PC-3 (cell line): ENCODE results near the gene ESYT1. TPM values are rescaled to one million over a fixed set of nuclear protein-coding genes. Genes with fewer than 3 reads are reported as not detected.

Source experiments
- ATAC-seq: fragments of 200-7000 bp; cut with Tn5 transposase; 2 replicates; pipeline ENCODE4 v1.9.1; 2020; ENCODE audit warnings: mild to moderate bottlenecking, moderate library complexity
- BruUV-seq: library from RNA; stranded (reverse); fragments of 400-500 nt; replicated peaks from 2 replicates; lab custom pipeline; 2021; lab: Mats Ljungman, UMichigan
- CTCF ChIA-PET: fragments of 300-600 bp; sonication (Branson Sonifier 250); formaldehyde crosslinking; loops from one replicate; lab custom pipeline; 2022; ENCODE audit warnings: antibody characterized with exemption; lab: Charles Lee
- POLR2A ChIA-PET: fragments of 300-600 bp; sonication (Branson Sonifier 250); formaldehyde crosslinking; loops from one replicate; lab custom pipeline; 2022; ENCODE audit warnings: antibody characterized with exemption; ENCODE audit not compliant: unreplicated experiment; lab: Charles Lee
- DNase-seq: peaks from one replicate; pipeline ENCODE4 v3.0.0-alpha.2; 2015
- H2AFZ ChIP-seq: fragments of 300-600 bp; sonication (generic); 2 replicates; pipeline ENCODE4 v1.6.0; 2016; ENCODE audit warnings: antibody characterized with exemption, low read length
- H3F3A ChIP-seq: fragments of 300-600 bp; sonication (generic); one replicate; pipeline ENCODE4 v1.6.0; 2017; ENCODE audit warnings: antibody characterized with exemption, low read length, control low read depth, mild to moderate bottlenecking; ENCODE audit not compliant: unreplicated experiment
- H3K27ac ChIP-seq: fragments of 300-600 bp; sonication (generic); 2 replicates; pipeline ENCODE4 v1.5.1; 2016; ENCODE audit warnings: mild to moderate bottlenecking, low read length
- H3K27me3 ChIP-seq: fragments of 300-600 bp; sonication (generic); 2 replicates; pipeline ENCODE4 v1.6.1; 2016; ENCODE audit warnings: low read length, mixed read lengths
- H3K36me3 ChIP-seq: fragments of 300-600 bp; sonication (generic); 2 replicates; pipeline ENCODE4 v1.6.1; 2016; ENCODE audit warnings: low read depth, mixed run types, low read length, mixed read lengths
- H3K4me1 ChIP-seq: fragments of 300-600 bp; sonication (generic); 2 replicates; pipeline ENCODE4 v1.5.1; 2016; ENCODE audit warnings: low read length; ENCODE audit not compliant: insufficient read depth
- H3K4me2 ChIP-seq: fragments of 300-600 bp; sonication (generic); 2 replicates; pipeline ENCODE4 v1.6.0; 2016; ENCODE audit warnings: low read length
- H3K4me3 ChIP-seq: fragments of 300-600 bp; sonication (generic); 2 replicates; pipeline ENCODE4 v1.5.1; 2016; ENCODE audit warnings: mild to moderate bottlenecking, low read length, mixed read lengths
- H3K79me2 ChIP-seq: fragments of 300-600 bp; sonication (generic); 2 replicates; pipeline ENCODE4 v1.6.1; 2017; ENCODE audit warnings: low read length, mixed read lengths
- H3K9ac ChIP-seq: fragments of 300-600 bp; sonication (generic); 2 replicates; pipeline ENCODE4 v1.6.0; 2016; ENCODE audit warnings: mild to moderate bottlenecking, low read length
- H3K9me2 ChIP-seq: fragments of 300-600 bp; sonication (generic); replicated peaks from 2 replicates; pipeline ENCODE4 v1.6.1; 2016; ENCODE audit warnings: mixed run types, low read length, mixed read lengths
- H3K9me3 ChIP-seq: fragments of 300-600 bp; sonication (generic); 2 replicates; pipeline ENCODE4 v1.6.1; 2016; ENCODE audit warnings: low read length, mixed read lengths
- H4K20me1 ChIP-seq: fragments of 300-600 bp; sonication (generic); 2 replicates; pipeline ENCODE4 v1.6.1; 2016; ENCODE audit warnings: low read length, mixed read lengths
- CTCF ChIP-seq: fragments of 300-600 bp; sonication (generic); conservative IDR thresholded peaks from 2 replicates; pipeline ENCODE4 v1.5.1; 2017; ENCODE audit warnings: antibody characterized with exemption, low read depth, mild to moderate bottlenecking, low read length
- EZH2 ChIP-seq: fragments of 300-600 bp; sonication (generic); IDR thresholded peaks from one replicate; pipeline ENCODE4 v1.6.1; 2017; ENCODE audit warnings: antibody characterized with exemption, mild to moderate bottlenecking, low read length; ENCODE audit not compliant: unreplicated experiment
- EZH2phosphoT487 ChIP-seq: fragments of 300-600 bp; sonication (generic); IDR thresholded peaks from 2 replicates; pipeline ENCODE4 v1.6.1; 2018; ENCODE audit warnings: mild to moderate bottlenecking, antibody characterized with exemption, low read length, borderline replicate concordance
- intact Hi-C: fragments of 100-400 bp; cut with micrococcal nuclease; formaldehyde crosslinking; loops from 2 replicates; pipeline ENCODE4 v1.9.0; 2023
- total RNA-seq: library from RNA; depleted of rRNA; stranded (reverse); fragments of >200 nt; gene quantifications from 2 replicates; pipeline ENCODE4 v1.2.3, GENCODE V29; 2014

Gene ESYT1
- total RNA-seq, 1 experiment from 2014 or later, result 120 TPM

- ChIA-PET CTCF (no interaction called here), POLR2A (no interaction called here)
- Histone ChIP-seq H3K9me3 (no peaks in the 10 kb centered on the region), H3K79me2 (peaks cover 5% of the 10 kb centered on the region), H4K20me1 (no peaks in the 10 kb centered on the region), H3K36me3 (0 out of 2 replicates have a peak, but pooled peaks cover 3% of the 10 kb centered on the region), H3K4me3 (no peak overlapping the region), H2AFZ (no peak overlapping the region), H3K27ac (no peak overlapping the region), H3F3A (no peaks in the 10 kb centered on the region), H3K9ac (no peak overlapping the region), H3K4me1 (peaks cover 11% of the 10 kb centered on the region), H3K9me2 (no peaks in the 10 kb centered on the region), H3K4me2 (no peak overlapping the region), H3K27me3 (no peaks in the 10 kb centered on the region)
- intact Hi-C loops, result no loop called here
- TF ChIP-seq EZH2phosphoT487 (no peak), CTCF (no peak), EZH2 (no peak)
- no peak for ATAC-seq
- BruUV-seq, result no TSS peak
- DNase-seq, result no peak
Measured at GRCh38 chr12:56099787-56100186, 28.3 kb upstream of the ESYT1 start.

- no peaks in the 10 kb centered on the region for H3K27me3 ChIP-seq
- no peaks in the 10 kb centered on the region for H3K9me3 ChIP-seq
- peaks cover 8% of the 10 kb centered on the region for H4K20me1 ChIP-seq
- H2AFZ ChIP-seq, result no peak overlapping the region
- BruUV-seq, result no TSS peak
- intact Hi-C loops, result no loop called here
- peaks cover 17% of the 10 kb centered on the region for H3K79me2 ChIP-seq
- H3F3A ChIP-seq, result no peaks in the 10 kb centered on the region
- no peak overlapping the region for H3K27ac ChIP-seq
- no peak overlapping the region for H3K4me2 ChIP-seq
- H3K36me3 ChIP-seq, result 0 out of 2 replicates have a peak, but pooled peaks cover 4% of the 10 kb centered on the region
- no peak for ATAC-seq
- CTCF ChIA-PET, result no interaction called here
- DNase-seq, result no peak
- H3K4me1 ChIP-seq, result peaks cover 13% of the 10 kb centered on the region
- H3K9ac ChIP-seq, result no peak overlapping the region
- POLR2A ChIA-PET, result no interaction called here
- H3K4me3 ChIP-seq, result no peak overlapping the region
- no peaks in the 10 kb centered on the region for H3K9me2 ChIP-seq
- no peak for TF ChIP-seq EZH2
- no peak for TF ChIP-seq EZH2phosphoT487
- TF ChIP-seq CTCF, result no peak
Measured at GRCh38 chr12:56101045-56101444, 27.0 kb upstream of the ESYT1 start.

GRCh38 chr12:56102683-56103065 is 25.4 kb upstream of the ESYT1 start:
- POLR2A ChIA-PET, result no interaction called here
- H3K36me3 ChIP-seq, result peaks cover 19% of the 10 kb centered on the region
- H3K4me2 ChIP-seq, result no peak overlapping the region
- H3K9me3 ChIP-seq, result no peaks in the 10 kb centered on the region
- no peak overlapping the region for H3K9ac ChIP-seq
- H3K4me1 ChIP-seq, result peaks cover 25% of the 10 kb centered on the region
- DNase-seq, result no peak
- no peak for TF ChIP-seq EZH2
- TF ChIP-seq EZH2phosphoT487, result no peak
- no peak for TF ChIP-seq CTCF
- no TSS peak for BruUV-seq
- no peak for ATAC-seq
- CTCF ChIA-PET, result no interaction called here
- H2AFZ ChIP-seq, result no peak overlapping the region
- no peak overlapping the region for H3K27ac ChIP-seq
- no peak overlapping the region for H3K4me3 ChIP-seq
- peaks cover 19% of the 10 kb centered on the region for H4K20me1 ChIP-seq
- intact Hi-C loops, result no loop called here
- H3F3A ChIP-seq, result peaks cover under 1% of the 10 kb centered on the region
- H3K27me3 ChIP-seq, result no peaks in the 10 kb centered on the region
- H3K79me2 ChIP-seq, result peaks cover 34% of the 10 kb centered on the region
- no peaks in the 10 kb centered on the region for H3K9me2 ChIP-seq
